ENCODE results near the gene LRPPRC.

The LRPPRC gene

DNA sequence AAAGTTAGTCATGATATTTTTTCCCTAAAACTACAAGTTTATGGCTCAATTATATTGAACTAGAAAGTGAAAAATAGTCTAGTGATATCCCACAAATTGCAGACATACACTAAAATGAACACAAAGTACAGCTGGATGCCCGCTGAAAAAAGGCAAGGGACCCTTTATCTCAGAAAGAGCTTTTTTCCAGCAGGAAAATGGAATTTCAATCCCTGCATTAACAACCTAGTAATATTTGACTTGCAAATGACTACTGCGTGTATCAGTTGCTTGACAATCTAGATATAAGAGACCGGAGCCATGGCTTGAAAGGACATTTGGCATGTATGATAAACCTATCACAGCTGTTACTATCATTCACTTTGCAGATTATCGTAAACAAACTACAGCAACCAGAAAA, 49.1 kb downstream of the LRPPRC start:
- no peak for TF ChIP-seq TAF1 (IDR thresholded peaks at IDR 0.05; ENCODE audit: low read depth)
- TF ChIP-seq TCF12 (IDR thresholded peaks at IDR 0.05; ENCODE audit: low read depth), result no peak
- no peak for TF ChIP-seq YY1 (IDR thresholded peaks at IDR 0.05; ENCODE audit: low read depth)
- TF ChIP-seq ZBTB7A (IDR thresholded peaks at IDR 0.05; ENCODE audit: low read depth), result no peak
- TF ChIP-seq, protein P1, sequence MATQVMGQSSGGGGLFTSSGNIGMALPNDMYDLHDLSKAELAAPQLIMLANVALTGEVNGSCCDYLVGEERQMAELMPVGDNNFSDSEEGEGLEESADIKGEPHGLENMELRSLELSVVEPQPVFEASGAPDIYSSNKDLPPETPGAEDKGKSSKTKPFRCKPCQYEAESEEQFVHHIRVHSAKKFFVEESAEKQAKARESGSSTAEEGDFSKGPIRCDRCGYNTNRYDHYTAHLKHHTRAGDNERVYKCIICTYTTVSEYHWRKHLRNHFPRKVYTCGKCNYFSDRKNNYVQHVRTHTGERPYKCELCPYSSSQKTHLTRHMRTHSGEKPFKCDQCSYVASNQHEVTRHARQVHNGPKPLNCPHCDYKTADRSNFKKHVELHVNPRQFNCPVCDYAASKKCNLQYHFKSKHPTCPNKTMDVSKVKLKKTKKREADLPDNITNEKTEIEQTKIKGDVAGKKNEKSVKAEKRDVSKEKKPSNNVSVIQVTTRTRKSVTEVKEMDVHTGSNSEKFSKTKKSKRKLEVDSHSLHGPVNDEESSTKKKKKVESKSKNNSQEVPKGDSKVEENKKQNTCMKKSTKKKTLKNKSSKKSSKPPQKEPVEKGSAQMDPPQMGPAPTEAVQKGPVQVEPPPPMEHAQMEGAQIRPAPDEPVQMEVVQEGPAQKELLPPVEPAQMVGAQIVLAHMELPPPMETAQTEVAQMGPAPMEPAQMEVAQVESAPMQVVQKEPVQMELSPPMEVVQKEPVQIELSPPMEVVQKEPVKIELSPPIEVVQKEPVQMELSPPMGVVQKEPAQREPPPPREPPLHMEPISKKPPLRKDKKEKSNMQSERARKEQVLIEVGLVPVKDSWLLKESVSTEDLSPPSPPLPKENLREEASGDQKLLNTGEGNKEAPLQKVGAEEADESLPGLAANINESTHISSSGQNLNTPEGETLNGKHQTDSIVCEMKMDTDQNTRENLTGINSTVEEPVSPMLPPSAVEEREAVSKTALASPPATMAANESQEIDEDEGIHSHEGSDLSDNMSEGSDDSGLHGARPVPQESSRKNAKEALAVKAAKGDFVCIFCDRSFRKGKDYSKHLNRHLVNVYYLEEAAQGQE (IDR thresholded peaks at IDR 0.05; ENCODE audit: low read depth), result no peak
- TF ChIP-seq EP300 (IDR thresholded peaks at IDR 0.05; ENCODE audit: borderline replicate concordance), result no peak
- no peak for TF ChIP-seq NFIC (IDR thresholded peaks at IDR 0.05)
- no peak for TF ChIP-seq EGR1 (IDR thresholded peaks at IDR 0.05)
- TF ChIP-seq CEBPB (IDR thresholded peaks at IDR 0.05), result no peak
- TF ChIP-seq, protein P2, sequence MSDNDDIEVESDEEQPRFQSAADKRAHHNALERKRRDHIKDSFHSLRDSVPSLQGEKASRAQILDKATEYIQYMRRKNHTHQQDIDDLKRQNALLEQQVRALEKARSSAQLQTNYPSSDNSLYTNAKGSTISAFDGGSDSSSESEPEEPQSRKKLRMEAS (IDR thresholded peaks at IDR 0.05), result no peak
- TF ChIP-seq CREB1 (IDR thresholded peaks at IDR 0.05; ENCODE audit: low read depth), result no peak
- TF ChIP-seq, protein P3, sequence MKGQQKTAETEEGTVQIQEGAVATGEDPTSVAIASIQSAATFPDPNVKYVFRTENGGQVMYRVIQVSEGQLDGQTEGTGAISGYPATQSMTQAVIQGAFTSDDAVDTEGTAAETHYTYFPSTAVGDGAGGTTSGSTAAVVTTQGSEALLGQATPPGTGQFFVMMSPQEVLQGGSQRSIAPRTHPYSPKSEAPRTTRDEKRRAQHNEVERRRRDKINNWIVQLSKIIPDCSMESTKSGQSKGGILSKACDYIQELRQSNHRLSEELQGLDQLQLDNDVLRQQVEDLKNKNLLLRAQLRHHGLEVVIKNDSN (IDR thresholded peaks at IDR 0.05), result no peak
- no peak for TF ChIP-seq TEAD4 (IDR thresholded peaks at IDR 0.05)
- TF ChIP-seq FOXM1 (IDR thresholded peaks at IDR 0.05; ENCODE audit: borderline replicate concordance, low read depth), result no peak
- TF ChIP-seq RAD21 (IDR thresholded peaks at IDR 0.05; ENCODE audit: low read depth), result no peak

DNA sequence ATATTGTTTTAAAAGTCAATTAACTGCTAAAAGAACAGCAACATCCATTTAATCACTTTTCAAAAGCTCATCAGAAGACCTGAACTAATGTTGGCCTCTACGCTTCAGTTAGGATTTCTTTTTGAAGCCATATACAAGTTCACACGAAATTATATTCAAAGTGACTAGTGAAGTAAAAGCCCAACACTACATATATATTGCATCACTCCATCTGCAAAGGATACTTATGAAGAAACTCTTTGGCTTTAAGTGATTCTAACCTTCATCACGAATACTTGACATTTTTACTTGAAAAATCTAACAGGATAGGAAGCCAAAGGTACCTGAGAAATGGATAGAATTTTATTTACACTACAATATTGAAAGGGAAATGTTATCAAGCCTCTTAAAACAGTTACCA, 50.4 kb downstream of the LRPPRC start:
- no peak for TF ChIP-seq TAF1 (IDR thresholded peaks at IDR 0.05; ENCODE audit: low read depth)
- no peak for TF ChIP-seq CEBPB (IDR thresholded peaks at IDR 0.05)
- TF ChIP-seq YY1 (IDR thresholded peaks at IDR 0.05; ENCODE audit: low read depth), result no peak
- TF ChIP-seq CREB1 (IDR thresholded peaks at IDR 0.05; ENCODE audit: low read depth), result no peak
- TF ChIP-seq FOXM1 (IDR thresholded peaks at IDR 0.05; ENCODE audit: borderline replicate concordance, low read depth), result no peak

DNA sequence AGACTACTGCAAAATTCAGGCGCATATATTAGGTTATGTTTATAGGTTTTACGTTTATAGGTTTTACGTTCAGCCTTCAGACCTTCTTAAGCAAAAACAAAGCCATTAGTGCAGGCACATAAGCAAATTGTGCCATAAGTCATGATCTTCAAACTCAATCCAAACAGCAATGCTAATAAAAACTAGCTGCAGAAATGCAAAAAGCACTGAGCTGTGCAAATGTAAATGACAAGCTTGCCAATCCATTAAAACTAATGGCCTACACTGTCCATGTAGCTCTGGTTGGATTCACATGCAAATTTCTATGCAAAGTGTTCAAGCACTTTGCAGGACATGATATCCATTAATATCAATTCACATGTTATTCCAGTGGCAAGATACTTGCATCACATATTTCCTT, 50.9 kb downstream of the LRPPRC start:
- TF ChIP-seq, protein P2 (IDR thresholded peaks at IDR 0.05), result no peak
- TF ChIP-seq NFIC (IDR thresholded peaks at IDR 0.05) (no peak), FOXM1 (IDR thresholded peaks at IDR 0.05; ENCODE audit: borderline replicate concordance, low read depth) (no peak), TCF12 (IDR thresholded peaks at IDR 0.05; ENCODE audit: low read depth) (no peak), EGR1 (IDR thresholded peaks at IDR 0.05) (no peak), YY1 (IDR thresholded peaks at IDR 0.05; ENCODE audit: low read depth) (no peak), TEAD4 (IDR thresholded peaks at IDR 0.05) (no peak)

DNA sequence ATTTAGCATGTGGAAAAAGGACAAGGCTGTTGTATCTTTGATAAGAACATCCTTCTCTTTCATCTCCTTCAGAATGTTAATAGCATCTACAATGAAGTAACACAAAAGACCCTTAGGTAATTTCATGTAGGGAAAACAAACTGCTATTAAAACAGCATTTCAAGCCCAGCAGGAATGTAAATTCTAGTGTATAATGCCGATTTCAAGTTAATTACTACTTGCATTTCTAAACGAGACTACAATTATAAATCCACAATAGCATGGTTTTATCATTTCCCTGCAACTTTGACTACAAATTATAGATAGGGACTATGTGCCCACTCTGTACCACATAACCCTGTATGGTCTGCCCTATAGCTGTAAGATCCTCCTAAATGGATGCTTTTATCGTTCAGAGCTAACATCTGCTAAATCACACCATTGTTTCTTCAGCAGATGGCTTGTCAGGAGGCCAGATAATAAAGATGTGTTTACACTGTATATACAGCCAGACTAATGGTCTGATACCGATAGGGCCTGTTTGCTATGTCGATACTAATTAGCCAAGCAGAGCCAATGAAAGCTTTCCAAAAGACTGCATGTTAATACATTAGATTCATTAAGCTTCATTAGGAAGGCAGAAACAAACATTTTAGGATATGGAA, 51.9 kb downstream of the LRPPRC start:
- TF ChIP-seq ZBTB7A (IDR thresholded peaks at IDR 0.05; ENCODE audit: low read depth) (no peak), TCF12 (IDR thresholded peaks at IDR 0.05; ENCODE audit: low read depth) (no peak), RAD21 (IDR thresholded peaks at IDR 0.05; ENCODE audit: low read depth) (no peak), FOXM1 (IDR thresholded peaks at IDR 0.05; ENCODE audit: borderline replicate concordance, low read depth) (no peak), TEAD4 (IDR thresholded peaks at IDR 0.05) (no peak), TAF1 (IDR thresholded peaks at IDR 0.05; ENCODE audit: low read depth) (no peak), NFIC (IDR thresholded peaks at IDR 0.05) (no peak), YY1 (IDR thresholded peaks at IDR 0.05; ENCODE audit: low read depth) (no peak), EGR1 (IDR thresholded peaks at IDR 0.05) (no peak)
- TF ChIP-seq, protein P1 (IDR thresholded peaks at IDR 0.05; ENCODE audit: low read depth), result no peak
- TF ChIP-seq, protein P3 (IDR thresholded peaks at IDR 0.05), result no peak

DNA sequence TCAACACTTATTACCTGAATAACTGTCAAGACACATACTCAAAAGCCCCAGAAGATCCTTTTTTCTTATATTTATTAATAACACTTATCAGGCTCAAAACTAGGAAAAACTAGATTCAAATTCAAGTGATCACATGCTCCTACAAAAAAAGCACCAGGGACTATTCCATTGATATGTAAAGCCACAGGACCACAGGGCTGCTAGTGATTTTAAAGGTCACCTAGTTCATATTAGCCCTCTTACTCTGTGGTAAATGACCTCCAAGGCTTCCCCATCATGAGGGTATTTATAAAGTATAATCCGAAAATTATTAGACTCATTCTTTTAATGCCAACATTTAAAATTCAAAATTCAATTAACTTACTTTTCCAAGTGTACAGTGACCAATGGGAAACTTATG, 52.5 kb downstream of the LRPPRC start:
- TF ChIP-seq RAD21 (IDR thresholded peaks at IDR 0.05; ENCODE audit: low read depth) (no peak), CEBPB (IDR thresholded peaks at IDR 0.05) (no peak), ZBTB7A (IDR thresholded peaks at IDR 0.05; ENCODE audit: low read depth) (no peak), TCF12 (IDR thresholded peaks at IDR 0.05; ENCODE audit: low read depth) (no peak), TEAD4 (IDR thresholded peaks at IDR 0.05) (no peak), EGR1 (IDR thresholded peaks at IDR 0.05) (no peak), NFIC (IDR thresholded peaks at IDR 0.05) (no peak), EP300 (IDR thresholded peaks at IDR 0.05; ENCODE audit: borderline replicate concordance) (no peak), FOXM1 (IDR thresholded peaks at IDR 0.05; ENCODE audit: borderline replicate concordance, low read depth) (no peak), YY1 (IDR thresholded peaks at IDR 0.05; ENCODE audit: low read depth) (no peak), CREB1 (IDR thresholded peaks at IDR 0.05; ENCODE audit: low read depth) (no peak), TAF1 (IDR thresholded peaks at IDR 0.05; ENCODE audit: low read depth) (no peak)
- TF ChIP-seq, protein P2 (IDR thresholded peaks at IDR 0.05), result no peak
- TF ChIP-seq, protein P3 (IDR thresholded peaks at IDR 0.05), result no peak
- TF ChIP-seq, protein P1 (IDR thresholded peaks at IDR 0.05; ENCODE audit: low read depth), result no peak
